Measurements from ENCODE around the gene TMEM163. TPM values are rescaled to one million over a fixed set of nuclear protein-coding genes. Genes with fewer than 3 reads are reported as not detected.

TMEM163 gene
- total and polyA plus RNA-seq, 4 donors: 0.25 to 0.62 (median 0.36) TPM; not detected in 1

- Histone ChIP-seq H3K36me3 (ENCODE audit: control insufficient read depth in 1 of 2, insufficient read depth in 2 of 2, low read length in 1 of 2) (no peaks in the 10 kb centered on the region), H3K4me1 (ENCODE audit: control insufficient read depth in 1 of 2, insufficient read depth in 2 of 2, low read length in 2 of 2) (no peaks in the 10 kb centered on the region), H3K4me3 (ENCODE audit: low read length in 2 of 2) (no peak overlapping the region), H3K27ac (ENCODE audit: low read depth in 1 of 2, low read length in 2 of 2) (no peak overlapping the region), H3K9me3 (ENCODE audit: control insufficient read depth, low read length) (no peaks in the 10 kb centered on the region), H3K27me3 (ENCODE audit: control insufficient read depth in 1 of 2, insufficient read depth in 2 of 2, low read length in 1 of 2) (no peaks in the 10 kb centered on the region)
- ATAC-seq (ENCODE audit: low FRiP score) (no peak), DNase-seq (no peak)
- intact Hi-C loops (cut with DNase I): loop anchor here (2.0 to 5.0 kb wide), 4 partner anchors 35 to 295 kb away; no protein-coding TSS in a partner anchor
- 83 to 91% methylated on average over 8 of the region's 8 CpGs for WGBS, 2 donors
These were observed 306.2 kb downstream of the TMEM163 start for GRCh38 chr2:134412639-134412999.

- Histone ChIP-seq H3K27me3 (ENCODE audit: control insufficient read depth in 1 of 2, insufficient read depth in 2 of 2, low read length in 1 of 2) (no peaks in the 10 kb centered on the region), H3K27ac (ENCODE audit: low read depth in 1 of 2, low read length in 2 of 2) (no peak overlapping the region), H3K36me3 (ENCODE audit: control insufficient read depth in 1 of 2, insufficient read depth in 2 of 2, low read length in 1 of 2) (peaks cover 0 to 1% of the 10 kb centered on the region in 2 donors), H3K4me1 (ENCODE audit: control insufficient read depth in 1 of 2, insufficient read depth in 2 of 2, low read length in 2 of 2) (no peaks in the 10 kb centered on the region), H3K4me3 (ENCODE audit: low read length in 2 of 2) (no peak overlapping the region), H3K9me3 (ENCODE audit: control insufficient read depth, low read length) (no peaks in the 10 kb centered on the region)
- WGBS, 2 donors: 32 to 34% methylated on average over 8 of the region's 8 CpGs
- peak; percentile 76 to 80 for DNase-seq
- intact Hi-C loops (cut with DNase I): loop anchor here (2.0 to 5.0 kb wide), 4 partner anchors 35 to 295 kb away; no protein-coding TSS in a partner anchor
- ATAC-seq (ENCODE audit: low FRiP score): peak; percentile 95
These were observed 306.8 kb downstream of the TMEM163 start for GRCh38 chr2:134411828-134412638.

DNA sequence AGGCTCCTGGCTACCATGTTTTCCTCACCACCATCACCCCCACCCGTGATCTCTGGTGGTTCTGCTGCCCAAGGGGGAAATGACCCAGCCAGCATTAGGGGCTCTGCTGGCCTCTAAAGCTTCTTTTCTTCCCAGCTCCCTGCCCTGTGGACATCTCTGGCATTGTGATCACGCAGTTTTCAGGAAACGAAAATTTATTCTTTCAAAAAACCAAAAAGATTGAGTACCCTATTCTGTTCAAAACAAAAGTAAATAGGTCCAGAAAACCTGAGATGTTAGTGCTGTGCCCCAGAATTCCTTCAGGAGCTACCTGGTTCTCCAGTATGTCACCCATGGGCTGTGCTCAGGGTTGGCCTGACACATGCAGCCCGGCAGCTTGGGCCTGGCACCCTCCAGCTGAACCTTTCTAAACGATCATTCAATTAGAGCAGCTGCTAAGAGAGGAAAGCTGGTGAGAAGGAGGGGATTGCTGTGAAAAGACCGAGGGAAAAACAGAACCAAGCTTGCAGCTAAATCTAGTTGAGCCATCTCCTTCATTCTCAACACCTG, 307.4 kb downstream of the TMEM163 start:
- no peak for ATAC-seq (ENCODE audit: low FRiP score)
- no peak for DNase-seq
- Histone ChIP-seq H3K9me3 (ENCODE audit: control insufficient read depth, low read length) (no peaks in the 10 kb centered on the region), H3K36me3 (ENCODE audit: control insufficient read depth in 1 of 2, insufficient read depth in 2 of 2, low read length in 1 of 2) (peaks cover 0 to 2% of the 10 kb centered on the region in 2 donors), H3K4me1 (ENCODE audit: control insufficient read depth in 1 of 2, insufficient read depth in 2 of 2, low read length in 2 of 2) (no peaks in the 10 kb centered on the region), H3K27ac (ENCODE audit: low read depth in 1 of 2, low read length in 2 of 2) (no peak overlapping the region), H3K4me3 (ENCODE audit: low read length in 2 of 2) (no peak overlapping the region), H3K27me3 (ENCODE audit: control insufficient read depth in 1 of 2, insufficient read depth in 2 of 2, low read length in 1 of 2) (no peaks in the 10 kb centered on the region)
- intact Hi-C loops (cut with DNase I): loop anchor here (5.0 kb wide), 3 partner anchors 34 to 294 kb away; no protein-coding TSS in a partner anchor
- 60 to 65% methylated on average over 6 of the region's 6 CpGs for WGBS, 2 donors

- Histone ChIP-seq H3K27me3 (ENCODE audit: control insufficient read depth in 1 of 2, insufficient read depth in 2 of 2, low read length in 1 of 2) (no peaks in the 10 kb centered on the region), H3K4me1 (ENCODE audit: control insufficient read depth in 1 of 2, insufficient read depth in 2 of 2, low read length in 2 of 2) (no peaks in the 10 kb centered on the region), H3K27ac (ENCODE audit: low read depth in 1 of 2, low read length in 2 of 2) (no peak overlapping the region), H3K9me3 (ENCODE audit: control insufficient read depth, low read length) (no peaks in the 10 kb centered on the region), H3K4me3 (ENCODE audit: low read length in 2 of 2) (no peak overlapping the region), H3K36me3 (ENCODE audit: control insufficient read depth in 1 of 2, insufficient read depth in 2 of 2, low read length in 1 of 2) (peaks cover 0 to 2% of the 10 kb centered on the region in 2 donors)
- DNase-seq (no peak), ATAC-seq (ENCODE audit: low FRiP score) (peak; percentile 13)
- intact Hi-C loops (cut with DNase I): loop anchor here (5.0 kb wide), 3 partner anchors 34 to 294 kb away; no protein-coding TSS in a partner anchor
- whole genome bisulfite sequencing, 2 donors: 59 to 63% methylated on average over 5 of the region's 5 CpGs
These were observed 308.0 kb downstream of the TMEM163 start for GRCh38 chr2:134410831-134411231.

GRCh38 chr2:134410006-134410405, 308.8 kb downstream of the TMEM163 start:
- Histone ChIP-seq H3K36me3 (ENCODE audit: control insufficient read depth in 1 of 2, insufficient read depth in 2 of 2, low read length in 1 of 2) (peaks cover 0 to 2% of the 10 kb centered on the region in 2 donors), H3K27ac (ENCODE audit: low read depth in 1 of 2, low read length in 2 of 2) (no peak overlapping the region), H3K4me3 (ENCODE audit: low read length in 2 of 2) (no peak overlapping the region), H3K9me3 (ENCODE audit: control insufficient read depth, low read length) (no peaks in the 10 kb centered on the region), H3K27me3 (ENCODE audit: control insufficient read depth in 1 of 2, insufficient read depth in 2 of 2, low read length in 1 of 2) (no peaks in the 10 kb centered on the region), H3K4me1 (ENCODE audit: control insufficient read depth in 1 of 2, insufficient read depth in 2 of 2, low read length in 2 of 2) (no peaks in the 10 kb centered on the region)
- WGBS, 2 donors: 87 to 91% methylated on average over 2 of the region's 2 CpGs
- DNase-seq (no peak), ATAC-seq (ENCODE audit: low FRiP score) (no peak)
- intact Hi-C loops (cut with DNase I): loop anchor here (5.0 kb wide), 3 partner anchors 33 to 293 kb away; no protein-coding TSS in a partner anchor

- Histone ChIP-seq H3K27me3 (ENCODE audit: control insufficient read depth in 1 of 2, insufficient read depth in 2 of 2, low read length in 1 of 2) (no peaks in the 10 kb centered on the region), H3K9me3 (ENCODE audit: control insufficient read depth, low read length) (no peaks in the 10 kb centered on the region), H3K4me3 (ENCODE audit: low read length in 2 of 2) (no peak overlapping the region), H3K27ac (ENCODE audit: low read depth in 1 of 2, low read length in 2 of 2) (no peak overlapping the region), H3K36me3 (ENCODE audit: control insufficient read depth in 1 of 2, insufficient read depth in 2 of 2, low read length in 1 of 2) (peaks cover 0 to 2% of the 10 kb centered on the region in 2 donors), H3K4me1 (ENCODE audit: control insufficient read depth in 1 of 2, insufficient read depth in 2 of 2, low read length in 2 of 2) (no peaks in the 10 kb centered on the region)
- intact Hi-C loops (cut with DNase I): no loop called here
- ATAC-seq (ENCODE audit: low FRiP score) (no peak), DNase-seq (no peak)
- 61 to 64% methylated on average over 3 of the region's 3 CpGs for WGBS, 2 donors
These were observed 310.0 kb downstream of the TMEM163 start for GRCh38 chr2:134408791-134409190.

- Histone ChIP-seq H3K9me3 (ENCODE audit: control insufficient read depth, low read length) (no peaks in the 10 kb centered on the region), H3K4me1 (ENCODE audit: control insufficient read depth in 1 of 2, insufficient read depth in 2 of 2, low read length in 2 of 2) (no peaks in the 10 kb centered on the region), H3K4me3 (ENCODE audit: low read length in 2 of 2) (no peak overlapping the region), H3K36me3 (ENCODE audit: control insufficient read depth in 1 of 2, insufficient read depth in 2 of 2, low read length in 1 of 2) (peaks cover 0 to 2% of the 10 kb centered on the region in 2 donors), H3K27ac (ENCODE audit: low read depth in 1 of 2, low read length in 2 of 2) (no peak overlapping the region), H3K27me3 (ENCODE audit: control insufficient read depth in 1 of 2, insufficient read depth in 2 of 2, low read length in 1 of 2) (no peaks in the 10 kb centered on the region)
- 70 to 71% methylated on average over 3 of the region's 3 CpGs for WGBS, 2 donors
- DNase-seq: no peak
- ATAC-seq (ENCODE audit: low FRiP score): no peak
- intact Hi-C loops (cut with DNase I): no loop called here
These were observed 310.4 kb downstream of the TMEM163 start for GRCh38 chr2:134408386-134408785.

DNA sequence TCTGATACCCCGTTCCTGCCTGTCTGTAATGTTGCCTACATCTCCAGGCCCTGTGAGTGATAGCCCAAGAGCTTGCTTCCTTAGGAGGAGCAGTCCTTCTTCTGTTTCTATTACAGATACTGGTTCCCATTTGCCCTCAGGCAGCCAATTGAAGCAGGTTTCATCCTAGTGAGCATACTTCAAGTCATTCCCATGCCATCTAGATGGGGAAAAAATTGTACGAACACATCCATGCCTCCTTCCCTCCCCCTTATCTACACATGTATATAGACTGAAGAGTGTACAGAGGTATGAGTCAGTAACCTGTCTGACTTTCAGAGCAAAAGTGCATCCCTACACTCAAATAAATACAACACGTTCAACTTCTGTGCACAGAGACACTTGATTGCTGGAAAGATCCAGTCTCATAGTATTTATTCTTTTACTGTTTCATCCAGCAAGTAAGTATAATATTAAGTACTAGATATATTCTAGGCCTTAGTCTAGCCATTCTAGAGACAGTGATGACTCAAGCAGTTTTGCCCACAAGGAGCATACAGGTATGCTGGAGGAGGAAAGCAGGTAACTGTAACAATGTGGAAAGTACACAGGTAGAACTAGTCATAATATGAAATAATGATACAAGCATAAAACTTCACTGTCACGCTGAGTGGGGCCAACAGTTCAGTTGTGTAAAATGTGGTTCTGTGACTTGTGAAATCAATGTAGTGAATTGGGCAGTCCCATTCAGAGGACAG, 311.5 kb downstream of the TMEM163 start:
- no peaks in the 10 kb centered on the region for H3K9me3 ChIP-seq (ENCODE audit: control insufficient read depth, low read length)
- no peak overlapping the region for H3K4me3 ChIP-seq (ENCODE audit: low read length in 2 of 2)
- H3K27ac ChIP-seq (ENCODE audit: low read depth in 1 of 2, low read length in 2 of 2): no peak overlapping the region
- ATAC-seq (ENCODE audit: low FRiP score) (no peak), DNase-seq (no peak)
- no peaks in the 10 kb centered on the region for H3K27me3 ChIP-seq (ENCODE audit: control insufficient read depth in 1 of 2, insufficient read depth in 2 of 2, low read length in 1 of 2)
- H3K4me1 ChIP-seq (ENCODE audit: control insufficient read depth in 1 of 2, insufficient read depth in 2 of 2, low read length in 2 of 2): no peaks in the 10 kb centered on the region
- H3K36me3 ChIP-seq (ENCODE audit: control insufficient read depth in 1 of 2, insufficient read depth in 2 of 2, low read length in 1 of 2): peaks cover 0 to 4% of the 10 kb centered on the region in 2 donors
- 96 to 97% methylated on average over 4 of the region's 4 CpGs for WGBS, 2 donors
- intact Hi-C loops (cut with DNase I): no loop called here

Data from aorta (tissue), 5 donors.